GM23248 (cell line): Measurements from ENCODE around the gene TMPRSS3. TPM values are rescaled to one million over a fixed set of nuclear protein-coding genes. Genes with fewer than 3 reads are reported as not detected.

ENCODE experiments used
- DNase-seq: peaks from one replicate; pipeline ENCODE4 v3.0.0-alpha.2; 2015
- H2AFZ ChIP-seq: fragments of 200-600 bp; sonication (generic); 2 replicates; pipeline ENCODE4 v1.6.1; 2016; ENCODE audit warnings: antibody characterized with exemption
- H3F3A ChIP-seq: fragments of 200-600 bp; sonication (generic); 2 replicates; pipeline ENCODE4 v1.6.1; 2016; ENCODE audit warnings: mild to moderate bottlenecking, antibody characterized with exemption, mixed run types; ENCODE audit not compliant: insufficient read depth
- H3K27ac ChIP-seq: fragments of 200-600 bp; sonication (generic); 2 replicates; pipeline ENCODE4 v1.5.1; 2016; ENCODE audit warnings: mild to moderate bottlenecking
- H3K27me3 ChIP-seq: fragments of 200-600 bp; sonication (generic); replicated peaks from 2 replicates; pipeline ENCODE4 v1.6.1; 2016; ENCODE audit warnings: mild to moderate bottlenecking; ENCODE audit not compliant: insufficient read depth
- H3K36me3 ChIP-seq: fragments of 200-600 bp; sonication (generic); 2 replicates; pipeline ENCODE4 v1.6.1; 2016; ENCODE audit warnings: low read depth, mild to moderate bottlenecking
- H3K4me1 ChIP-seq: fragments of 200-600 bp; sonication (generic); 2 replicates; pipeline ENCODE4 v1.6.1; 2016; ENCODE audit warnings: mild to moderate bottlenecking; ENCODE audit not compliant: insufficient read depth
- H3K4me2 ChIP-seq: fragments of 200-600 bp; sonication (generic); one replicate; pipeline ENCODE4 v1.6.1; 2016; ENCODE audit warnings: mild to moderate bottlenecking; ENCODE audit not compliant: unreplicated experiment
- H3K4me3 ChIP-seq: fragments of 200-600 bp; sonication (generic); 2 replicates; pipeline ENCODE4 v1.5.1; 2016; ENCODE audit warnings: mild to moderate bottlenecking
- H3K79me2 ChIP-seq: fragments of 200-600 bp; sonication (generic); 2 replicates; pipeline ENCODE4 v1.6.1; 2016; ENCODE audit warnings: mild to moderate bottlenecking; ENCODE audit not compliant: insufficient read depth
- H3K9ac ChIP-seq: fragments of 200-600 bp; sonication (generic); 2 replicates; pipeline ENCODE4 v1.6.1; 2016; ENCODE audit warnings: mild to moderate bottlenecking
- H3K9me2 ChIP-seq: fragments of 200-600 bp; sonication (generic); 2 replicates; pipeline ENCODE4 v1.6.1; 2016; ENCODE audit warnings: mixed run types, mild to moderate bottlenecking, moderate library complexity; ENCODE audit not compliant: insufficient read depth
- H3K9me3 ChIP-seq: fragments of 200-600 bp; sonication (generic); one replicate; pipeline ENCODE4 v1.6.1; 2017; ENCODE audit warnings: low read depth
- H4K20me1 ChIP-seq: fragments of 200-600 bp; sonication (generic); 2 replicates; pipeline ENCODE4 v1.6.0; 2016; ENCODE audit not compliant: insufficient read depth
- EZH2 ChIP-seq: fragments of 200-600 bp; sonication (generic); IDR thresholded peaks from 2 replicates; pipeline ENCODE4 v1.6.1; 2018; ENCODE audit warnings: antibody characterized with exemption, mild to moderate bottlenecking; ENCODE audit not compliant: insufficient read depth, poor library complexity, severe bottlenecking
- EZH2phosphoT487 ChIP-seq: fragments of 200-600 bp; sonication (generic); IDR thresholded peaks from 2 replicates; pipeline ENCODE4 v1.6.1; 2018; ENCODE audit warnings: antibody characterized with exemption, moderate library complexity, mild to moderate bottlenecking, low read depth; ENCODE audit not compliant: insufficient read depth
- WGBS, 2 experiments: methylation state at CpG; one replicate each; pipeline ENCODE4 v1.1.6; 2015 to 2017; ENCODE audit warnings: low lambda C conversion rate in 2 of 2, low coverage in 1 of 2; ENCODE audit errors: missing lambda C conversion rate in 2 of 2; 5-methylcytosine and 5-hydroxymethylcytosine counted together
- in situ Hi-C: fragments of 300-500 bp; cut with MboI; formaldehyde crosslinking; loops from 2 replicates; pipeline ENCODE4 v1.15.0; 2020
- polyA plus RNA-seq: library from polyadenylated mRNA; unstranded; fragments of >200 nt; fragmentation: Nextera tagmentation; extraction: Ambion mirVana; gene quantifications from 2 replicates; pipeline ENCODE4 v1.2.1, GENCODE V29; 2016
- total RNA-seq: library from RNA; depleted of rRNA; stranded (reverse); fragments of >200 nt; shearing (Covaris generic); gene quantifications from 2 replicates; pipeline ENCODE4 v1.2.3, GENCODE V29; 2014

The TMPRSS3 gene
- total and polyA plus RNA-seq, 2 experiments from 2014 or later, result not detected

DNA sequence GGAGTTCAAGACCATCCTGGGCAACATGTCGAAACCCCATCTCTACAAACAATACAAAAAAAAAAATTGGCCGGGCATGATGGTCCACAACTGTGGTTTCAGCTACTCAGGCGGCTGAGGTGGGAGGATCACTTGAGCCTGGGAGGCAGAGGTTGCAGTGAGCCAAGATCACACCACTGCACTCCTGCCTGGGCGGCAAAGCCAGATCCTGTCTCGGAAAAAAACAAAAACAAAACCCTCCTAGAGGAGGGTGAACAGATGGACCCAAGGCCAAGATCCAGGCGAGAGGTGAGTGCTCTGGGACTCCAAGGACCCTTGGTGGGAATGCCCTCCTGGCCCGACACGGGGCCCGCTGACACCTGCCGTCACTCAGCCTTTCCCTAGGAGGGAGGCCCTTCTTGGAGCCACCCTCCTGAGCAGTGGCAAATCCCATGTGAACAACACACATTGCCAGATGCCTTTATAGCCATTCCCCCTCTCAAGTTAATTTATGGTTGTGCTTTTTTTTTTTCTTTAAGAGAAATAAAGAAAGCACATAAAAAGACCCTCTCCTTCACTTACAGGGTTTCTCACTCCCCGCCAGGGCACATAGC, 45.4 kb downstream of the TMPRSS3 start:
- no peak overlapping the region for H3K4me3 ChIP-seq
- no peaks in the 10 kb centered on the region for H3F3A ChIP-seq
- no peak overlapping the region for H3K9ac ChIP-seq
- H3K27ac ChIP-seq, result no peak overlapping the region
- no peaks in the 10 kb centered on the region for H3K27me3 ChIP-seq
- 42 to 54% methylated on average over 11 of the region's 11 CpGs for WGBS, 2 experiments
- no peaks in the 10 kb centered on the region for H3K79me2 ChIP-seq
- no peak overlapping the region for H2AFZ ChIP-seq
- in situ Hi-C loops, result no loop called here
- no peaks in the 10 kb centered on the region for H4K20me1 ChIP-seq
- no peaks in the 10 kb centered on the region for H3K9me3 ChIP-seq
- no peaks in the 10 kb centered on the region for H3K9me2 ChIP-seq
- H3K4me2 ChIP-seq, result no peak overlapping the region
- no peak for DNase-seq
- no peak for TF ChIP-seq EZH2
- TF ChIP-seq EZH2phosphoT487, result no peak
- no peaks in the 10 kb centered on the region for H3K4me1 ChIP-seq
- H3K36me3 ChIP-seq, result no peaks in the 10 kb centered on the region

- in situ Hi-C loops, result no loop called here
- WGBS, 2 experiments, result 51 to 61% methylated on average over 14 of the region's 14 CpGs
- no peak overlapping the region for H3K4me3 ChIP-seq
These were observed 46.2 kb downstream of the TMPRSS3 start for GRCh38 chr21:42349420-42350317.

GRCh38 chr21:42348762-42349161, 47.1 kb downstream of the TMPRSS3 start:
- no peak overlapping the region for H3K27ac ChIP-seq
- H2AFZ ChIP-seq, result no peak overlapping the region
- H3F3A ChIP-seq, result no peaks in the 10 kb centered on the region
- 34 to 56% methylated on average over 2 of the region's 2 CpGs for WGBS, 2 experiments
- no peaks in the 10 kb centered on the region for H3K4me1 ChIP-seq
- no peak for DNase-seq
- in situ Hi-C loops, result no loop called here
- H3K4me2 ChIP-seq, result no peak overlapping the region
- no peaks in the 10 kb centered on the region for H3K9me3 ChIP-seq
- no peaks in the 10 kb centered on the region for H3K9me2 ChIP-seq
- no peaks in the 10 kb centered on the region for H3K36me3 ChIP-seq
- no peaks in the 10 kb centered on the region for H3K79me2 ChIP-seq
- H3K4me3 ChIP-seq, result no peak overlapping the region
- no peak overlapping the region for H3K9ac ChIP-seq
- no peak for TF ChIP-seq EZH2
- no peak for TF ChIP-seq EZH2phosphoT487
- H3K27me3 ChIP-seq, result no peaks in the 10 kb centered on the region
- no peaks in the 10 kb centered on the region for H4K20me1 ChIP-seq

More at GRCh38 chr21:42349420-42350317, 46.2 kb downstream of the TMPRSS3 start:
- no peaks in the 10 kb centered on the region for H3K36me3 ChIP-seq
- H3K9ac ChIP-seq, result no peak overlapping the region
- H3K4me1 ChIP-seq, result no peaks in the 10 kb centered on the region
- no peaks in the 10 kb centered on the region for H3K9me2 ChIP-seq
- TF ChIP-seq EZH2 (no peak), EZH2phosphoT487 (no peak)
- no peak overlapping the region for H3K27ac ChIP-seq
- H3K79me2 ChIP-seq, result no peaks in the 10 kb centered on the region
- DNase-seq, result no peak
- no peaks in the 10 kb centered on the region for H4K20me1 ChIP-seq
- H2AFZ ChIP-seq, result no peak overlapping the region
- no peaks in the 10 kb centered on the region for H3F3A ChIP-seq
- H3K27me3 ChIP-seq, result no peaks in the 10 kb centered on the region
- H3K4me2 ChIP-seq, result no peak overlapping the region
- no peaks in the 10 kb centered on the region for H3K9me3 ChIP-seq

- H4K20me1 ChIP-seq, result no peaks in the 10 kb centered on the region
- TF ChIP-seq EZH2, result no peak
- no peak for TF ChIP-seq EZH2phosphoT487
- H3K4me2 ChIP-seq, result no peak overlapping the region
- H3K27me3 ChIP-seq, result no peaks in the 10 kb centered on the region
- no peaks in the 10 kb centered on the region for H3K36me3 ChIP-seq
- no peaks in the 10 kb centered on the region for H3K9me3 ChIP-seq
- no peaks in the 10 kb centered on the region for H3F3A ChIP-seq
- H3K79me2 ChIP-seq, result no peaks in the 10 kb centered on the region
- H3K9me2 ChIP-seq, result no peaks in the 10 kb centered on the region
- no peak for DNase-seq
- in situ Hi-C loops, result no loop called here
- 50 to 55% methylated on average over 21 to 30 of the region's 30 CpGs for WGBS, 2 experiments
- no peak overlapping the region for H3K9ac ChIP-seq
- H2AFZ ChIP-seq, result no peak overlapping the region
- H3K4me1 ChIP-seq, result no peaks in the 10 kb centered on the region
- no peak overlapping the region for H3K4me3 ChIP-seq
- H3K27ac ChIP-seq, result no peak overlapping the region
These were observed 48.1 kb downstream of the TMPRSS3 start for GRCh38 chr21:42347601-42348327.
